H9 (cell line): ENCODE data around the gene TIAM2. TPM values are rescaled to one million over a fixed set of nuclear protein-coding genes. Genes with fewer than 3 reads are reported as not detected.

Source experiments
- DNase-seq: peaks from one replicate; pipeline ENCODE4 v3.0.0-alpha.2; 2017
- H2AFZ ChIP-seq: one replicate; pipeline ENCODE4 v1.6.1; 2013; ENCODE audit warnings: mild to moderate bottlenecking, low read length, control low read depth, moderate library complexity
- H2AK5ac ChIP-seq: 2 replicates; pipeline ENCODE4 v1.6.1; 2013; ENCODE audit warnings: low read length, control low read depth, mixed read lengths; ENCODE audit not compliant: insufficient read length
- H2BK120ac ChIP-seq: one replicate; pipeline ENCODE4 v1.6.1; 2013; ENCODE audit warnings: low read depth, mild to moderate bottlenecking, low read length, control low read depth, inconsistent platforms; ENCODE audit not compliant: poor library complexity, severe bottlenecking
- H2BK12ac ChIP-seq: 2 replicates; pipeline ENCODE4 v1.6.1; 2013; ENCODE audit warnings: low read length, control low read depth, mixed read lengths, low read depth; ENCODE audit not compliant: insufficient read length
- H2BK15ac ChIP-seq: 2 replicates; pipeline ENCODE4 v1.6.1; 2013; ENCODE audit warnings: low read depth, low read length, control low read depth
- H2BK20ac ChIP-seq: one replicate; pipeline ENCODE4 v1.6.1; 2013; ENCODE audit warnings: low read depth, mild to moderate bottlenecking, low read length, control low read depth, inconsistent platforms; ENCODE audit not compliant: poor library complexity, severe bottlenecking
- H2BK5ac ChIP-seq: 2 replicates; pipeline ENCODE4 v1.6.1; 2013; ENCODE audit warnings: low read length, control low read depth, mixed read lengths; ENCODE audit not compliant: insufficient read length
- H3K14ac ChIP-seq: 2 replicates; pipeline ENCODE4 v1.6.1; 2013; ENCODE audit warnings: low read length, control low read depth; ENCODE audit not compliant: insufficient read depth
- H3K18ac ChIP-seq: 2 replicates; pipeline ENCODE4 v1.6.1; 2013; ENCODE audit warnings: low read depth, mild to moderate bottlenecking, mixed read lengths, low read length, control low read depth; ENCODE audit not compliant: insufficient read length
- H3K23ac ChIP-seq: 2 replicates; pipeline ENCODE4 v1.6.1; 2013; ENCODE audit warnings: low read length, control low read depth, mixed read lengths, low read depth; ENCODE audit not compliant: insufficient read length
- H3K23me2 ChIP-seq: 2 replicates; pipeline ENCODE4 v1.6.1; 2013; ENCODE audit warnings: low read depth, mild to moderate bottlenecking, mixed read lengths, low read length, control low read depth; ENCODE audit not compliant: insufficient read length, poor library complexity, severe bottlenecking
- H3K27ac ChIP-seq: 2 replicates; pipeline ENCODE4 v1.5.1; 2013; ENCODE audit warnings: low read length, control low read depth, mixed read lengths, low read depth; ENCODE audit not compliant: insufficient read length
- H3K27me3 ChIP-seq: 2 replicates; pipeline ENCODE4 v1.6.1; 2013; ENCODE audit warnings: low read length, control low read depth, inconsistent platforms; ENCODE audit not compliant: insufficient read depth
- H3K4ac ChIP-seq: 2 replicates; pipeline ENCODE4 v1.6.1; 2013; ENCODE audit warnings: low read depth, mild to moderate bottlenecking, control low read depth, inconsistent platforms, low read length, moderate library complexity
- H3K4me1 ChIP-seq: 2 replicates; pipeline ENCODE4 v1.6.1; 2013; ENCODE audit warnings: low read length, control low read depth, inconsistent platforms; ENCODE audit not compliant: insufficient read depth
- H3K4me2 ChIP-seq: 2 replicates; pipeline ENCODE4 v1.6.1; 2013; ENCODE audit warnings: low read length, control low read depth, mixed read lengths; ENCODE audit not compliant: insufficient read length, insufficient read depth
- H3K56ac ChIP-seq: 2 replicates; pipeline ENCODE4 v1.6.1; 2013; ENCODE audit warnings: low read depth, mild to moderate bottlenecking, mixed read lengths, low read length, control low read depth; ENCODE audit not compliant: insufficient read length
- H3K79me1 ChIP-seq: 2 replicates; pipeline ENCODE4 v1.6.1; 2013; ENCODE audit warnings: low read depth, mild to moderate bottlenecking, moderate library complexity, low read length, control low read depth, inconsistent platforms; ENCODE audit not compliant: insufficient read depth, poor library complexity, severe bottlenecking
- H3K79me2 ChIP-seq: 2 replicates; pipeline ENCODE4 v1.6.1; 2013; ENCODE audit warnings: low read length, control low read depth, inconsistent platforms; ENCODE audit not compliant: insufficient read depth
- H3K9ac ChIP-seq: 2 replicates; pipeline ENCODE4 v1.6.1; 2013; ENCODE audit warnings: low read length, control low read depth, mixed read lengths; ENCODE audit not compliant: insufficient read length; ENCODE audit errors: extremely low read depth
- H3K9me3 ChIP-seq: one replicate; pipeline ENCODE4 v1.6.1; 2013; ENCODE audit warnings: low read depth, low read length, inconsistent platforms; ENCODE audit not compliant: control insufficient read depth
- H3T11ph ChIP-seq: one replicate; pipeline ENCODE4 v1.6.1; 2013; ENCODE audit warnings: mild to moderate bottlenecking, low read length, control low read depth, inconsistent platforms
- H4K20me1 ChIP-seq: one replicate; pipeline ENCODE4 v1.6.1; 2013; ENCODE audit not compliant: control insufficient read depth, insufficient read length, insufficient read depth
- H4K5ac ChIP-seq: 2 replicates; pipeline ENCODE4 v1.6.1; 2013; ENCODE audit warnings: low read depth, mild to moderate bottlenecking, mixed read lengths, low read length, control low read depth; ENCODE audit not compliant: insufficient read length
- H4K8ac ChIP-seq: replicated peaks from 2 replicates; pipeline ENCODE4 v1.6.1; 2013; ENCODE audit warnings: low read length, control low read depth, mixed read lengths, low read depth; ENCODE audit not compliant: insufficient read length
- H4K91ac ChIP-seq: 2 replicates; pipeline ENCODE4 v1.6.1; 2013; ENCODE audit warnings: low read depth, mild to moderate bottlenecking, moderate library complexity, mixed read lengths, low read length, control low read depth; ENCODE audit not compliant: insufficient read length
- H3K27ac Mint-ChIP-seq, 3 experiments: 2 replicates in 2 of 3; 3 replicates in 1 of 3; pipeline ENCODE4 v1.8.0; 2020 to 2021; ENCODE audit warnings: mixed read lengths in 3 of 3, mild to moderate bottlenecking in 1 of 3, moderate library complexity in 1 of 3
- H3K27me3 Mint-ChIP-seq: 2 replicates; pipeline ENCODE4 v1.8.0; 2021; ENCODE audit warnings: low read depth, mild to moderate bottlenecking, moderate library complexity, mixed read lengths
- H3K36me3 Mint-ChIP-seq, 3 experiments: 2 replicates in 2 of 3; 3 replicates in 1 of 3; pipeline ENCODE4 v1.8.0; 2020 to 2021; ENCODE audit warnings: low read depth in 3 of 3, mixed read lengths in 3 of 3; ENCODE audit not compliant: insufficient read depth in 1 of 3
- H3K4me1 Mint-ChIP-seq, 2 experiments: 2 replicates each; pipeline ENCODE4 v1.8.0; 2020; ENCODE audit warnings: mixed read lengths in 2 of 2
- H3K4me3 Mint-ChIP-seq, 2 experiments: 2 replicates in 1 of 2; 3 replicates in 1 of 2; pipeline ENCODE4 v1.8.0; 2020 to 2021; ENCODE audit warnings: mild to moderate bottlenecking in 2 of 2, mixed read lengths in 2 of 2, moderate library complexity in 1 of 2
- H3K9me3 Mint-ChIP-seq, 2 experiments: 2 replicates in 1 of 2; 3 replicates in 1 of 2; pipeline ENCODE4 v1.8.0; 2020; ENCODE audit warnings: mild to moderate bottlenecking in 2 of 2, mixed read lengths in 2 of 2, moderate library complexity in 1 of 2
- WGBS: extraction: QIAGEN DNeasy Blood & Tissue Kit; methylation state at CpG from one replicate; pipeline ENCODE4 v1.1.7; 2013; ENCODE audit warnings: missing lambda C conversion rate, low lambda C conversion rate, mixed read lengths; ENCODE audit not compliant: insufficient read length; ENCODE audit errors: extremely low coverage; 5-methylcytosine and 5-hydroxymethylcytosine counted together
- total RNA-seq: library from RNA; stranded (reverse); gene quantifications from 2 replicates; pipeline ENCODE4 v1.2.1, GENCODE V29; 2021
- TF ChIP-seq, protein P1 (sequence below): fragments of 200-600 bp; sonication (generic); conservative IDR thresholded peaks from 3 replicates; pipeline ENCODE4 v1.8.0; 2021; ENCODE audit warnings: antibody characterized with exemption, mild to moderate bottlenecking

The TIAM2 gene
- total RNA-seq, 1 experiment from 2014 or later, result 6.3 TPM

DNA sequence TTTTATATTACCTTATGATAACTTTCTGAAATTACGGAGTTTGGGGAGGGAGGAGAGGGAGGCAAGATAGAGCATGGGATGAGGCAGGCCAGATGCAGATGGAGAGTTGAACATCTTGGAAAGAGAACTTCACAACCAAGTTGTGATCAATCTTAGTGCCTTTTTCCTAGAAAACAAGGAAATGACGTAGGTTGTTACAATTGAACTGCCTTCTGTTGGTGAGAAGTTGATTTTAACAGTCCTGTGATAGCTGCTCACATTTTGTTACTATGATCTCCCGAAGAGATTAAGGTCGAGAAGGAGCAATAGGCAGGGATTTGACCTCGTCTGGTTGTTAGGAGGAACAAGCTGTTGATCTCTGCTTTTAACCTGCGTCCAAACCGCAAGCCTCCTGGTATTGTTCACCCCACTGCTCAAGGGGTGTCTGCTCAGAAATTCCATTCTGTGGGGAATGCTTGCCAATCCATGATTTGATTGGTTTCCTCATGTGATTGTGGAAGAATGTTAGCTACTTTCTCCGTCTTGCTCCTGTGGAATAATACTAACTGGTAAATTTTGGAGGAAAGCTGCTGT, 35.1 kb downstream of the TIAM2 start:
- no peak overlapping the region for H3K27ac ChIP-seq
- no peak overlapping the region for H3K4ac ChIP-seq
- Mint-ChIP-seq H3K9me3 (peaks cover 3 to 7% of the 10 kb centered on the region in 2 experiments), H3K27ac (peak overlapping the region in 1 of 3 experiments; percentile 29; a peak in 1 of 7 replicates), H3K4me3 (no peak overlapping the region), H3K27me3 (no peaks in the 10 kb centered on the region; the same call in 1 of the 2 replicates), H3K4me1 (peaks cover 5 to 12% of the 10 kb centered on the region in 2 experiments; a peak in 2 of 4 replicates), H3K36me3 (peaks cover 3 to 14% (median 7%) of the 10 kb centered on the region in 3 experiments; a peak in 6 of 7 replicates)
- H4K8ac ChIP-seq, result no peak overlapping the region
- H3K79me2 ChIP-seq, result no peaks in the 10 kb centered on the region
- no peak overlapping the region for H2BK12ac ChIP-seq
- no peak overlapping the region for H2BK15ac ChIP-seq
- no peak overlapping the region for H2BK20ac ChIP-seq
- no peaks in the 10 kb centered on the region for H3K79me1 ChIP-seq
- DNase-seq, result no peak
- H3K4me1 ChIP-seq, result no peaks in the 10 kb centered on the region
- H3K27me3 ChIP-seq, result no peaks in the 10 kb centered on the region; the same call in 1 of the 2 replicates
- no peaks in the 10 kb centered on the region for H3K23me2 ChIP-seq
- H3K9me3 ChIP-seq, result no peaks in the 10 kb centered on the region
- no CpG with 5 or more reads among the region's 8 CpGs for WGBS
- no peak overlapping the region for H2AK5ac ChIP-seq
- no peak overlapping the region for H2AFZ ChIP-seq
- H3K9ac ChIP-seq, result no peak overlapping the region
- H4K91ac ChIP-seq, result no peak overlapping the region
- no peak overlapping the region for H2BK120ac ChIP-seq
- no peak overlapping the region for H2BK5ac ChIP-seq
- no peak overlapping the region for H3K56ac ChIP-seq
- H4K20me1 ChIP-seq, result no peaks in the 10 kb centered on the region
- H3T11ph ChIP-seq, result no peak overlapping the region
- no peak overlapping the region for H3K23ac ChIP-seq
- H4K5ac ChIP-seq, result no peak overlapping the region
- TF ChIP-seq, protein P1, sequence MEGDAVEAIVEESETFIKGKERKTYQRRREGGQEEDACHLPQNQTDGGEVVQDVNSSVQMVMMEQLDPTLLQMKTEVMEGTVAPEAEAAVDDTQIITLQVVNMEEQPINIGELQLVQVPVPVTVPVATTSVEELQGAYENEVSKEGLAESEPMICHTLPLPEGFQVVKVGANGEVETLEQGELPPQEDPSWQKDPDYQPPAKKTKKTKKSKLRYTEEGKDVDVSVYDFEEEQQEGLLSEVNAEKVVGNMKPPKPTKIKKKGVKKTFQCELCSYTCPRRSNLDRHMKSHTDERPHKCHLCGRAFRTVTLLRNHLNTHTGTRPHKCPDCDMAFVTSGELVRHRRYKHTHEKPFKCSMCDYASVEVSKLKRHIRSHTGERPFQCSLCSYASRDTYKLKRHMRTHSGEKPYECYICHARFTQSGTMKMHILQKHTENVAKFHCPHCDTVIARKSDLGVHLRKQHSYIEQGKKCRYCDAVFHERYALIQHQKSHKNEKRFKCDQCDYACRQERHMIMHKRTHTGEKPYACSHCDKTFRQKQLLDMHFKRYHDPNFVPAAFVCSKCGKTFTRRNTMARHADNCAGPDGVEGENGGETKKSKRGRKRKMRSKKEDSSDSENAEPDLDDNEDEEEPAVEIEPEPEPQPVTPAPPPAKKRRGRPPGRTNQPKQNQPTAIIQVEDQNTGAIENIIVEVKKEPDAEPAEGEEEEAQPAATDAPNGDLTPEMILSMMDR, result no peak
- H3K4me2 ChIP-seq, result no peak overlapping the region
- no peak overlapping the region for H3K18ac ChIP-seq
- no peak overlapping the region for H3K14ac ChIP-seq
